Measurements from ENCODE around the gene JAKMIP3.

The JAKMIP3 gene

DNA sequence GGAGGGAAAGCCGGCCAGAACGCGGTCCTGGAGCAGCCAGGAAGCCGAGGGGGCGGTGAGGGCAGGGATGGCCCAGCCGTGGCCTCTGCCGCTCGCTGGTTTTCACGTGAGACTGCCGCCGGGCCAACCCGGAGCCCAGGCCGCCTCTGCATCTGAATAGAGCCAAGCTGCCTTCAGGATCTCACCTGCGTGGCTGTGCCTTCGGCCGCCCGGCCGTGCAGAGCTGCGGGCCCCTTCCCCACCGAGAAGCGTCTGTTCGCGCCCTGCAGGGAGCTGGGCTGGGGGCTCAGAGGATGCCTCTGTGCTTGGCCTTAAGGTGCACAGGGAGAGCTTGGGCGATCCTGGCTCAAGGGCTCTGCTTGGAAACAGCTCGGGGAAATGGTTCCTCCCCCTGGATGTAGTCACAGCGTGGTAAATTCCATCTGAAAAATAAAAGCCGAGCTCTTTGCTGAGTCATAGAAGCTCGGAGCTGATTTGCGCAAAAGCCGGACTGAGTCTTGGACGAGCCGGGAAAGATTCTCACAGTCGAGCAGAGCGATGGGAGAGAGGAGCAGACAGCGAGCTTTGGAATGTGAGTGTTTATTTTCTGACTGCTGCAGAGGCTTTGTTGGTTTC, at the start of gene JAKMIP3:
JAKMIP3 (plus strand) TSS at position 456 of the 615 bp plus-strand sequence. CDS start 38,863 bp downstream, outside the sequence.
- no peak for DNase-seq

DNA sequence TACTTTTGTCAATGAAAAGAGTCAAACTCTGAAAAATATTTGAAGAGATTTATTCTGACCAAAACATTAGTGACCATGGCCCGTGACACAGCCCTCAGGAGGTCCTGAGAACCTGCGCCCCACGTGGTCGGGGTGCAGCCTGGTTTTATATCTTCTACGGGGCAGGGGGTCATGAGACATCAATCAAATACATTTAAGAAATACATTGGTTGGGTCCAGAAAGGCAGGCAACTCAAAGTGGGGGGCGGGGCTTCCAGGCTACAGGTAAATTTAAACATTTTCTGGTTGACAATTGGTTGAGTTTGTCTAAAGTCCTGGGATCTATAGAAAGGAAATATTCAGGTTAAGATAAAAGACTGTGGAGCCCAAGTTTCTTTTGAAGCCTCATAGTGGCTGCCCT, 49.2 kb upstream of the JAKMIP3 start:
- no peak for DNase-seq

- DNase-seq, result no peak
These were observed 47.3 kb upstream of the JAKMIP3 start for GRCh38 chr10:132018446-132018845.

GRCh38 chr10:132019366-132019765, 46.4 kb upstream of the JAKMIP3 start:
- no peak for DNase-seq

DNA sequence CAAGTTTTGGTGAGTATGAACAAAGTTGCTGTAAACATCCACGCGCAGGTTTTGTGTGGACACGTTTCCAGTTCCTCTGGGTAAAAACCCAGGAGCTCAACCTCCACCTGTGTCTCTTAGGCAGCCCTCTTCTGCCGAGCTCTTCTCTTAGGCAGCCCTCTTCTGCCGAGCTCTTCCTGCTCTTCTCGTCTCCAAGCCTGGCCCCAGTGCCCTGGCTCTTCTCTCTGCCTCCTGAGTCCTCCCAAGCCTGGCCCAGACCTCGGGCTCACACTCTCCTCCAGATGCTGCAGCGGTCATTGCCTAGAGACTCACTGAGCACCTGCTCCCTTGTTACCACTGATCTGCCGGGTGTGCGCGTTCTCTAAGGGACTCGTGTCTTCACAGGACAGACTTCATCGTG, 45.3 kb upstream of the JAKMIP3 start:
- no peak for DNase-seq

- DNase-seq, result no peak
These were observed 44.7 kb upstream of the JAKMIP3 start for GRCh38 chr10:132021046-132021445.

DNA sequence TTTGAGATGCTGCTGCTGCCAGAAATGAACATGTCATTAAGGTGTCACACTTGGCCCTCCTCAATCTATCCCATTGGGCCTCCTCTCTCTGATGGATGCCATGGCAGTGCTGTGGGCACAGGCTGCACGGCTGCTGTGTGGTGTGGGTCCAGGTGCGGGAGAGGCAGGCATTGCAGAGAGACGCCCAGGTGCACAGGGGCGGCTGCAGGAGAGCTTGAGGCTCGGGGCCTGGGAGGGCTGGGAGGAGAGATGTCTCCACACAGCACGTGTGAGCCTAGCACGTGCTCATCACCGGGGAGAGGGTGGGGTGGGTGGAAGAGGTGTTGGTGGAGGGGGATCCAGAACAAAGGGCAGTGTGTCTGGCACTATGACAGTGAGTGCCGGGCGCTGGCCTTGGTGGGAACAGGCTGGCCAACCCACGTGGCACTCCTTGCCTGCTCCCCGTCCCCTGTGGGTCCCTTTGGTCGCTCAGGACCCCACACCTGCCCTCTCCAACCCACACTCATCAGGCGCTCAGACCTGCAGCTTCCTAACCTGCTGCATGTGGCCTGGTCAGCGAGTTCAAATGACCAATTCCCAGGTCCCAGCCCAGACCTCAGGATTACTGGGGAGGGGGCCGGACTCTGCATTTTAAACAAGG, 44.1 kb upstream of the JAKMIP3 start:
- no peak for DNase-seq

DNA sequence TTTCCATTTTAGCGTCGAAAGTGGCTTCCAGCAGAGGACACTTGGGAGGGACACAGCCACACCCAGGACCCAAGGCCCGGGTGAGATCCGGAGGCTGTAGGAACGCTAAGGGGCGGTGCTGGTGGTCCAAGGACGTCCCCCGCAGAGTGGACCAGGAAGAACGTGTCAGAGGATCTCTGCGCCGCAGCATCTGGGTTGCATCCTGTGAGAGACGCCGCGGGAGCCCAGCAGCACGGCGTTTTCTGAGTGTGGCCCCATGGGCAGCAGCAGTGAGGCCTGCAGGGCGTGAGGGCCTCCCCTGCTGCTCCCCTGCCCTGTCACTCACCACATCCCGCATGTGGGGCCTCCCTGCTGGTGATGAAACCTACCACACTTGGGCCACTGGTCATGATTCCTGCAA, 43.5 kb upstream of the JAKMIP3 start:
- DNase-seq, result no peak

DNA sequence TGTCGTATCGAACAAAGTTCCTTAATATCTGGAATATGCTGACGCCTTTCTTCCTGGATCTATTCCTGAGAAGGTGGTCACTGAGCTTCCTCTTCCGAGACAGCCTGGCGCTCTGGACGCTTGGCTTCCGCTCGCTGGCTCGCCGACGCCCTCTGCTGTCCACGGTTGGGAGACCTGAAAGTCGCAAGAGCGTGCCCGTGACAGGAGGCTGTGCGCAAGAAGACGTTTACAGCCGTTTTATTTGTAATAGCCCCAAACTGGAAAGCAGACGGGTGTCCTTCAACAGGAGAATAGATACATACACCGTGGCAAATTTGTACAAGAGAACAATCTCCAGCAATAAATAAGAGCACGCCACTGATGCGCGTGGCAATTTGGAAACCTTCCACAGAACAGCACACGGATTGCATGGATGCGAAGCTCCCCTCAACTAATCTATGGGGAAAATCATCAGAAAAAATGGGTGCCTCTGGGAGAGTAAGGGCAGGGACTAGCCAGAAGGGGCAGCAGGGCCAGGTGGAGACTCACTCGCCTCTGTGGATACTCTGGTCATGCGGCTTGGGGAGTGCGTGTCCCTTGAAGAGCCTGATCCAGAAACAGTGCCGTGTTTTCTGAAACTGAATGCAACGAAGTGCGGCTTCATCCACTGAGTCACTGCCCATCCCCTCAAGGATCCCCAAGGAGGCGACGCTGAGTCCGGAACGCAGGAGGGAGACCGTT, 42.5 kb upstream of the JAKMIP3 start:
- DNase-seq, result peak; percentile 75

DNA sequence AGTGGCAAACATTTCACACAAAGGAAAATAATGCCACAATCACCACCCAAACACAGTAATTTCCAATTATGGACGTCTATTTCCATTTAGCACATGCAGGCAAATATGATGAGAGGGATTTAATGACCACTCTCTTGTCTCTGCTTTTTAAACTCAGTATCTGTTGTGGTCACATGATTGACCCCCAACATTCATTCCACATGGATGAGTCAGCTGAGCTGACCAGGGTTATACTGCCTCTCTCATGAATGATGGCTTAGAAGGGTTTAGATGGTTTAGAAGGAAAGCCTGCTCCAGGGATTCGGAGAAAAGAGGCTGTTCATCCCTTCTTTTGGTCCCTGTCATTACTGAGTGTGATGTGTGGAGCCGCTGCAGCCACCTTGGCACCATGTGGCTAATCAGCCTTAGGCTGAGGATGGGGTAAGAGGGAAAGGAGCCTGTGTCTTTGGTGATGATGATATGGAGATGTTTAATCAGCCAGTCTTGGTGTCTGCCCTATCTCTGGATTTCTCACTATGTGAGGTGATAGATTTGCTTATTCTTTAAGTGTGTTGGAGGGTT, 38.2 kb upstream of the JAKMIP3 start:
- no peak for DNase-seq

GRCh38 chr10:132028706-132029105, 37.0 kb upstream of the JAKMIP3 start:
- no peak for DNase-seq

DNA sequence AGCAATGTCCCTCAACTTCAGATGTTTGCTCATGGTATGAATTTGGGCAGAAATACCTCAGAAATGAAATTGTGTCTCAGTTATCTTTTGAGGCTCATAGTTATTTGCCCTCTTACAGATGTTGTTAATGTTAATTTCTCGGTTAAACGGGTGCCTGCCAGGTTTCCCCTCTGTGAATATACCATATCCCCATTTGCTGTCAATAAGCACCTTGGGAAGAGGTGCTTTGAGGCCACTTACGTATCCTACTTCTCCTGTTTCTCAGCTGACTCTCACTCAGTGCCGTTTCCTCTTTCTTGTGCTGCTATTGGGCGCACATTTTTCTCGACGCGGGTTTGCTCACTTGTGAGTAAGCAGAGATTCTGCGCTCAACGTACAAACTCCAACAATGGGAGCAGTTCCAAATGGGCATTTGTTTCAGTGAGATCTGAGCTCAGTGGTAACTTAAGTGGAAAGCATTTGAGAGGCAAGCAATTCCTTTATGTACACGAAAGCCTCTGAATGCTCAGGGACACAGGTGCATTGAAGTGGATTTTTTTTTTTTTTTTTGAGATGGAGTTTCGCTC, 34.8 kb upstream of the JAKMIP3 start:
- no peak for DNase-seq

GRCh38 chr10:132033632-132034031, 32.1 kb upstream of the JAKMIP3 start:
- no peak for DNase-seq

- DNase-seq, result no peak
These were observed 30.3 kb upstream of the JAKMIP3 start for GRCh38 chr10:132035476-132035875.

DNA sequence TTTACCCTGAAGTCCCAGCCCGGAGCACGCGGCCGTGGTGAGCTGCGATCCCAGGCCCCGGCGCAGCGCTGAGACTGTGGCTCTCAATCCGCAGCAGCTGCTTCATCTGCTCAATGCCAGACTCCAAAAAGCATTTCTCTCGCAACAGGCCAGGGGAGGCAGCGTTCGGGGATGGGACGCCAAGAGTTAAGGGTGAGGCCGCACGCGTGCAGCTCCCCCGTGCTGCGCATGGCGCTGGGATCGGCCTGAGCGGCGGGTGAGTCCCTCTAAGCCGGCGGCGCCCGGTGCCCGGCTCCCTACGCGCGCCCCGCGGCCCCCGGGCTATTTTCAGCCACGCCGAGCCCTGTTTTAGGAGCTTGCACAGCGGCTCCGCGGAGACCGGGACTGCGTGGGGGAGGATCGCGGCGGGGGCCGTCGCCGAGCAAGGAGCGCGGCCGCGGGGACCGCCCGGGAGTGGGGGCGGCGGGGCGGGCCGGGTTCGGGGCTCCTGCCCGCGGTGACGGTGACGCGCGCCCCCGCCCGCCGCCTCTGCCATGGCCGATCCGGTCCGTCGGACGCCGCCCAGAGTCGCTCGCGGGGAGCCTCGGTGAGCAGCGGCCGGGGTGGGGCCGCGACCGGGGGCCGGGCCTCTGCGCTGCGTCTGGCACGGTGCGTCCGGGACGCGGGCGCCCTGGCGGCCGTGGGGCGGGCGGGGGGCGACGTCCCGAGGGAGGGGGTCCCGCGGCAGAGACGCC, 29.4 kb upstream of the JAKMIP3 start:
- no peak for DNase-seq

- no peak for DNase-seq
These were observed 28.7 kb upstream of the JAKMIP3 start for GRCh38 chr10:132036887-132037675.

DNA sequence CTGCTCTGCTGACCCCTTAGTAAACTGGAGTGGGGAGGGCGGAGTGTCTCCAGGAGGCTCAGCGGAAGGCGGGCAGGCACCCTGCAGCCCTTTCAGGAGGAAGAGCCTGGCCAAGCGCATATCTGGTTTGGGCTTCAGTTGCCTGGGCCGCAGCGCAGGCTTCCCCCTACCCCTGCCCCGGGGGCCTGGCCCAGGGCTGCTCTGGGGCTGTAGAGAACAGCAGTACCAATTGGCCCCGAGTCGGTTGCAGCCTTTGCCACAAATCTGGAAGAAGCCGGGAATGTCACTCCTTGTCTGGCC, 28.1 kb upstream of the JAKMIP3 start:
- no peak for DNase-seq

DNA sequence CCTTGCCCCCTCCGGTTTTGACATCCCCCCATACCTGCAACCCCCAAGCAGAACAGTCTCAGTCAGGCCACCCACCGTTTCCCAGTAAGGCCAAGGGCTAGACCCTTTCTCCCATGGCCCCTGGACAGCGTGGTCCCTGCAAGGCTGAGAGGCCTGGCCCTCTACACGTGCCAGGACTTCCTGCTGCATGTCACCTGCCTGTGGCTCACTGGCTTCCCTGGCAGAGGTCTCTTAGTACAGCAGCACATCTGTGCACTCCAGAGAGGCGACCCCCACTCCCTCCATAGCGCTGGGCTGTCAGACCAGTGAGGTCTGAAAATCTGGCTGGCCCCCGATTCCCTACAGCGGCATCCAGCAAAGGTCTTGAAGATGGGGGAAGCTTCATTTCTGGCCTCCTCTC, 26.4 kb upstream of the JAKMIP3 start:
- DNase-seq, result no peak

DNA sequence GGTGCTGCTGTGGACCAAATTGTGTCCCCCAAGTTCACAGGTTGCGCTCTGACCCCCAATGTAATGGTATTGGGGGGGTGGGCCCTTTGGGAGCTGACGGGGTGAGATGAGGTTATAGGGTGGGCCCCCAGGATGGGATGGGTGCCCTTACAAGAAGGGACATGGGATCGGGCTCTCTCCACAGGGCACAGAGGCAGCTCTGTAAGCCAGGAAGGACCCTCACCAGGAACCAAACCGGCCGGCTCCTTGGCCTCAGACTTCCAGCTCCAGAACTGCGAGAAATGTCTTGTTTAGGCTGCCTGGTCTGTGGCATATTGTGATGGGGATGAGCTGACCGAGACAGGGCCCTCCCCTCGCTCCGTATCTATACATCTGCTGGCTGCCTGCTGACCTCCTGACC, 25.7 kb upstream of the JAKMIP3 start:
- DNase-seq, result no peak

GRCh38 chr10:132041340-132041739, 24.4 kb upstream of the JAKMIP3 start:
- no peak for DNase-seq

DNA sequence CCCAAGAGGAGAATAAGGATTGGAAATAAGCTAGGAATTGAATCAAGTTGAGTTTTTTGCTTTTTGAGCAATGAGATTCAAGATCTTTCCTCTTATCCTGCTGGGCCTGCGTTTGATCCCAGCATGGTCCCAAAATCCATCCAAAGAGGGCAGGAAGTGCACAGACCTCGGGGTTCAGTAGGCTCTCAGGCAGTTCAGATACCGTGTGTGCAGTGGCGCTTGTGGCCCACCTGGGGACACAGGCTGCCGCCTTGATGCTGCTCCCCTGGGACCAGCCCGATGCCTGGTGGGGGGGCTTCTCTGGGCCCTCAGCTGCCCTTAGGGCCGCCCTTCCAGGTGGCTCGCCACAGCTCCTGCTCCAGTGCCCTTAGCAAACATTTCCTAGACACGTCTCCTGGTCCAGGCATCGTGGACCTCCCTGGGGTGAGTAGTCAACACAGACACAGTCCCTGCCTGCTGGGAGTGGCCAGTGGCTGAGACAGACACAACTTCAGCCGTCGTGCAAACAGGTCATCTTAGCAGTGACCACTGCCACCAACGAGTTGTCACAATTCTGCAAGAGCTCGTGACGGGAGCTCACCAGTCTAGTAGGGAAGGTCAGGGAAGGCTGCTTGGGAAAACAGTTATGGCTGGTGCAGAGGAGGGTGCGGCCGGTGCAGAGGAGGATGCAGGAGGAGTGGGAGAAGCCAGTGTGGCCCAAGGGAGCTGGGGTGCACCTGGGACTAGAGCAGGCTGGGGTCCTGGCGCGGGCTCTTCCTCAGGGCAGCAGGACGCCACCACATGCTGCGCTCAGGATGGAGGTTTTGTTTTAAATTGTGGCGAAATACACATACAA, 21.7 kb upstream of the JAKMIP3 start:
- DNase-seq, result no peak

All from CD4-positive, alpha-beta T cell treated with Interleukin-12 subunit alpha and Interleukin-12 subunit beta, for 1 hour (primary cell).